ENCODE measurements around the gene NXNL1. TPM values are rescaled to one million over a fixed set of nuclear protein-coding genes. Genes with fewer than 3 reads are reported as not detected.
"Not testable (repeated sequence)": the region's sequence is repeated elsewhere in the genome, so short reads cannot be mapped to it uniquely, and the experiment has no call there.

Gene NXNL1, protein sequence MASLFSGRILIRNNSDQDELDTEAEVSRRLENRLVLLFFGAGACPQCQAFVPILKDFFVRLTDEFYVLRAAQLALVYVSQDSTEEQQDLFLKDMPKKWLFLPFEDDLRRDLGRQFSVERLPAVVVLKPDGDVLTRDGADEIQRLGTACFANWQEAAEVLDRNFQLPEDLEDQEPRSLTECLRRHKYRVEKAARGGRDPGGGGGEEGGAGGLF
- total RNA-seq (ENCODE audit: low replicate concordance), result not detected in 2 replicates

DNA sequence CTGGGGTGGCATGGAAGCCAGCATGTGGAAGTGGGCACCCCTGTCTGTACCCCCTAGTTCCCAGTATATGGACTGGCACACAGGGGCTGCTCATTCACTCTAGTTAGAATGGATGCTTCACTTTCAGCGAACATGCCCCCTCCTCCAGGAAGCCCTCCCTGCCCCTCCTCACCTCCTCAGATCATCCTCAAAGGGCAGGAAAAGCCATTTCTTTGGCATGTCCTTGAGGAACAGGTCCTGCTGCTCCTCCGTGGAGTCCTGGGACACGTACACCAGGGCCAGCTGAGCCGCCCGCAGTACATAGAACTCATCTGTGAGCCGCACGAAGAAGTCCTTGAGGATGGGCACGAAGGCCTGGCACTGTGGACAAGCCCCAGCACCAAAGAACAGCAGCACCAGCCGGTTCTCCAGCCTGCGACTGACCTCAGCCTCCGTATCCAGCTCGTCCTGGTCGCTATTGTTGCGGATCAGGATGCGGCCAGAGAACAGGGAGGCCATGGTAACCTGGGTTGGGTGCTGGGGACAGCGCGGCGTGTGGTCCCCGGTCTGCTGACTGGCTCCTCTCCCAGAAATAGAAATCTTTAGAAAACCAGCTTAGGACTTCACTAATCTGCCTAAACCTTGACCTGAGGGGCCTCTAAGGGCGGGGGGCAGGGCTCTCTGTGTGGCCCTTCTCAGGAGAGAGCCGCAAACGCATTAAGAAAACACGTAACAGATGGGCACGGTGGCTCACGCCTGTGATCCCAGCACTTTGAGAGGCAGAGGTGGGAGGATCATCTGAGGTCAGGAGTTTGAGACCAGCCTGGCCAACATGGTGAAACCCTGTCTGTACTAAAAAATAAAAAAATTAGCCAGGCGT, at the start of gene NXNL1:
Gene NXNL1, minus strand, starts transcription at position 555 of the 859 bp plus-strand sequence. Its CDS starts 57 bp downstream, at position 498.
- TF ChIP-seq, protein P1, sequence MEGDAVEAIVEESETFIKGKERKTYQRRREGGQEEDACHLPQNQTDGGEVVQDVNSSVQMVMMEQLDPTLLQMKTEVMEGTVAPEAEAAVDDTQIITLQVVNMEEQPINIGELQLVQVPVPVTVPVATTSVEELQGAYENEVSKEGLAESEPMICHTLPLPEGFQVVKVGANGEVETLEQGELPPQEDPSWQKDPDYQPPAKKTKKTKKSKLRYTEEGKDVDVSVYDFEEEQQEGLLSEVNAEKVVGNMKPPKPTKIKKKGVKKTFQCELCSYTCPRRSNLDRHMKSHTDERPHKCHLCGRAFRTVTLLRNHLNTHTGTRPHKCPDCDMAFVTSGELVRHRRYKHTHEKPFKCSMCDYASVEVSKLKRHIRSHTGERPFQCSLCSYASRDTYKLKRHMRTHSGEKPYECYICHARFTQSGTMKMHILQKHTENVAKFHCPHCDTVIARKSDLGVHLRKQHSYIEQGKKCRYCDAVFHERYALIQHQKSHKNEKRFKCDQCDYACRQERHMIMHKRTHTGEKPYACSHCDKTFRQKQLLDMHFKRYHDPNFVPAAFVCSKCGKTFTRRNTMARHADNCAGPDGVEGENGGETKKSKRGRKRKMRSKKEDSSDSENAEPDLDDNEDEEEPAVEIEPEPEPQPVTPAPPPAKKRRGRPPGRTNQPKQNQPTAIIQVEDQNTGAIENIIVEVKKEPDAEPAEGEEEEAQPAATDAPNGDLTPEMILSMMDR (IDR thresholded peaks at IDR 0.05; ENCODE audit: insufficient read depth, low read length), result no peak
- DNase-seq (ENCODE audit: low read depth), result no peak
- no peak within 1 kb of the TSS for H3K4me3 ChIP-seq (ENCODE audit: low read depth, low read length)

GRCh38 chr19:17508558-17508933, 47.8 kb upstream of the NXNL1 start:
- not testable (repeated sequence) for DNase-seq (ENCODE audit: low read depth); H3K4me3 ChIP-seq (ENCODE audit: low read depth, low read length)

- TF ChIP-seq, protein P1 (IDR thresholded peaks at IDR 0.05; ENCODE audit: insufficient read depth, low read length), result no peak
- H3K4me3 ChIP-seq (ENCODE audit: low read depth, low read length), result no peak overlapping the region
- DNase-seq (ENCODE audit: low read depth), result no peak
These were observed 46.0 kb upstream of the NXNL1 start for GRCh38 chr19:17506745-17507144.

- no peak overlapping the region for H3K4me3 ChIP-seq (ENCODE audit: low read depth, low read length)
- no peak for DNase-seq (ENCODE audit: low read depth)
- TF ChIP-seq, protein P1 (IDR thresholded peaks at IDR 0.05; ENCODE audit: insufficient read depth, low read length), result no peak
These were observed 44.5 kb upstream of the NXNL1 start for GRCh38 chr19:17505223-17505622.

- DNase-seq (ENCODE audit: low read depth), result no peak
- TF ChIP-seq, protein P1 (IDR thresholded peaks at IDR 0.05; ENCODE audit: insufficient read depth, low read length), result no peak
- H3K4me3 ChIP-seq (ENCODE audit: low read depth, low read length), result no peak overlapping the region
These were observed 43.7 kb upstream of the NXNL1 start for GRCh38 chr19:17504456-17504855.

DNA sequence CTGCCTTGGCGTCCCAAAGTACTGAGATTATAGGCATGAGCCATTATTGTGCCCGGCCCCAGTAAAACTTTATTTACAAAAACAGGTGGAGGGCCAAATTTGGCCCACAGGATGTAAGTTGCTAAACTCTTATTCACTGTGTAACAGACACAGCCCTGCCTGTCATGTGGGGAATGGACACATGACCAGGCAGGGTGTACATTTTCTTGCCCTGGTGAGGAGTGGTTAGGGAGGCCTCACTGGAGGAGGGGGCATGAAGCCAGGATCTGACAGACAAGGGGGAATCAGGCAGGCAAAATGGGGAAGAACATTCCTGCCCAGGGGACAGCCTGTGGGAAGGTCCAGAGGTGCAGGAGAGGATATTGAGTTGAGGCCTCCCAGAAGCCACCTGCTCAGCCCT, 43.3 kb upstream of the NXNL1 start:
- DNase-seq (ENCODE audit: low read depth), result no peak
- TF ChIP-seq, protein P1 (IDR thresholded peaks at IDR 0.05; ENCODE audit: insufficient read depth, low read length), result no peak

DNA sequence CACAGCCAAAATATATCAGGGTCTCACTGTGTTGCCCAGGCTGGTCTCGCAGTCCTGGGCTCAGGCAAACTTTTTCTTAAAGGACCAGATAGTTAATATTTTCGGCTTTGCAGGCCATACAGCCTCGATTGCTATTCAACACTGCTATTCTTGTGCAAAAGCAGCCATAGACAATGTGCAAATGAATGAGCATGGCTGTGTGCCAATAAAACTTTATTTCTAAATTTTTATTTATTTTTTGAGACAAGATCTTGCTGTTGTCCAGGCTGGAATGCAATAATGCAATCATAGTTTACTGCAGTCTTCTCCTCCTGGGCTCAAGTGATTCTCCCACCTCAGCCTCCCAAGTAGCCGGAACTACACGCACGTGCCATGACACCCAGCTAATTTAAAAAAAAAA, 42.5 kb upstream of the NXNL1 start:
- DNase-seq (ENCODE audit: low read depth), result no peak
- H3K4me3 ChIP-seq (ENCODE audit: low read depth, low read length), result no peak overlapping the region
- TF ChIP-seq, protein P1 (IDR thresholded peaks at IDR 0.05; ENCODE audit: insufficient read depth, low read length), result no peak

More for the DNA sequence above, 43.3 kb upstream of the NXNL1 start:
- H3K4me3 ChIP-seq (ENCODE audit: low read depth, low read length), result no peak overlapping the region
